Endothelial cell (in vitro differentiated cells): ENCODE data around the gene CALML3. TPM values are rescaled to one million over a fixed set of nuclear protein-coding genes. Genes with fewer than 3 reads are reported as not detected.

Experiments
- DNase-seq: peaks from one replicate; pipeline ENCODE4 v3.0.0; 2021; ENCODE audit warnings: low spot score
- H3K27ac Mint-ChIP-seq: one replicate; pipeline ENCODE4 v1.8.0; 2021; ENCODE audit warnings: mixed read lengths, inconsistent platforms; ENCODE audit not compliant: unreplicated experiment
- H3K27me3 Mint-ChIP-seq: one replicate; pipeline ENCODE4 v1.8.0; 2021; ENCODE audit warnings: mild to moderate bottlenecking, moderate library complexity, mixed read lengths, inconsistent platforms; ENCODE audit not compliant: unreplicated experiment
- H3K36me3 Mint-ChIP-seq: one replicate; pipeline ENCODE4 v1.8.0; 2021; ENCODE audit warnings: mild to moderate bottlenecking, low read depth, mixed read lengths, inconsistent platforms; ENCODE audit not compliant: unreplicated experiment
- H3K4me1 Mint-ChIP-seq: one replicate; pipeline ENCODE4 v1.8.0; 2021; ENCODE audit warnings: mild to moderate bottlenecking, mixed read lengths, inconsistent platforms; ENCODE audit not compliant: unreplicated experiment
- H3K4me3 Mint-ChIP-seq: one replicate; pipeline ENCODE4 v1.8.0; 2021; ENCODE audit warnings: mild to moderate bottlenecking, mixed read lengths, inconsistent platforms; ENCODE audit not compliant: unreplicated experiment
- H3K9me3 Mint-ChIP-seq: one replicate; pipeline ENCODE4 v1.8.0; 2021; ENCODE audit warnings: mixed read lengths, inconsistent platforms; ENCODE audit not compliant: unreplicated experiment
- CTCF ChIP-seq: fragments of 200-600 bp; sonication (generic); IDR thresholded peaks from one replicate; pipeline ENCODE4 v1.5.0; 2021; ENCODE audit warnings: antibody characterized with exemption; ENCODE audit not compliant: unreplicated experiment
- total RNA-seq: library from RNA; stranded (reverse); fragmentation: NEBNext Ultra II Directional; extraction: Animal tissue kit (Norgen Biotek cat#: 25700); gene quantifications from one replicate; pipeline ENCODE4 v1.2.1, GENCODE V29; 2021; ENCODE audit not compliant: unreplicated experiment

CALML3 gene
- total RNA-seq, 1 donor from 2014 or later, result not detected

- Mint-ChIP-seq H3K36me3 (peaks cover 5% of the 10 kb centered on the region), H3K9me3 (no peaks in the 10 kb centered on the region), H3K27me3 (peaks cover 2% of the 10 kb centered on the region), H3K27ac (peak overlapping the region; percentile 40), H3K4me1 (peaks cover 40% of the 10 kb centered on the region), H3K4me3 (no peak overlapping the region)
- DNase-seq, result no peak
- no peak for TF ChIP-seq CTCF
Measured at GRCh38 chr10:5561704-5562645, 37.2 kb downstream of the CALML3 start.

GRCh38 chr10:5563321-5563961 lies 38.7 kb downstream of the CALML3 start:
- Mint-ChIP-seq H3K4me3 (no peak overlapping the region), H3K4me1 (peaks cover 40% of the 10 kb centered on the region), H3K9me3 (no peaks in the 10 kb centered on the region), H3K27me3 (peaks cover 2% of the 10 kb centered on the region), H3K27ac (no peak overlapping the region), H3K36me3 (peaks cover 5% of the 10 kb centered on the region)
- DNase-seq, result no peak
- TF ChIP-seq CTCF, result no peak

GRCh38 chr10:5563991-5564536 lies 39.3 kb downstream of the CALML3 start:
- Mint-ChIP-seq H3K4me3 (no peak overlapping the region), H3K9me3 (no peaks in the 10 kb centered on the region), H3K27ac (peak overlapping the region; percentile 62), H3K27me3 (peaks cover 3% of the 10 kb centered on the region), H3K4me1 (peaks cover 40% of the 10 kb centered on the region), H3K36me3 (peaks cover 5% of the 10 kb centered on the region)
- DNase-seq, result no peak
- no peak for TF ChIP-seq CTCF

GRCh38 chr10:5564537-5565204 lies 39.9 kb downstream of the CALML3 start:
- H3K4me1 Mint-ChIP-seq, result peaks cover 35% of the 10 kb centered on the region
- H3K36me3 Mint-ChIP-seq, result peaks cover 5% of the 10 kb centered on the region
- no peak overlapping the region for H3K4me3 Mint-ChIP-seq
- TF ChIP-seq CTCF, result no peak
- no peak for DNase-seq
- peaks cover 4% of the 10 kb centered on the region for H3K27me3 Mint-ChIP-seq
- H3K27ac Mint-ChIP-seq, result peak overlapping the region; percentile 62
- no peaks in the 10 kb centered on the region for H3K9me3 Mint-ChIP-seq
